GM23338 (cell line): ENCODE data around the gene CHMP4B. TPM values are rescaled to one million over a fixed set of nuclear protein-coding genes. Genes with fewer than 3 reads are reported as not detected.

Source experiments
- ATAC-seq: fragments of 200-7000 bp; cut with Tn5 transposase; 3 replicates; pipeline ENCODE4 v1.9.1; 2020
- DNase-seq: peaks from one replicate; pipeline ENCODE4 v3.0.0-alpha.2; 2015; ENCODE audit warnings: low spot score
- H2AFZ ChIP-seq: fragments of 200-600 bp; sonication (generic); 2 replicates; pipeline ENCODE4 v1.8.0; 2016; ENCODE audit warnings: antibody characterized with exemption, mild to moderate bottlenecking, moderate library complexity
- H3F3A ChIP-seq: fragments of 200-600 bp; sonication (generic); replicated peaks from 2 replicates; pipeline ENCODE4 v1.8.0; 2017; ENCODE audit warnings: antibody characterized with exemption, mixed run types, low read depth
- H3K27ac ChIP-seq: fragments of 200-600 bp; sonication (generic); 2 replicates; pipeline ENCODE4 v1.6.1; 2016; ENCODE audit warnings: low read depth
- H3K27me3 ChIP-seq: fragments of 200-600 bp; sonication (generic); 2 replicates; pipeline ENCODE4 v1.8.0; 2016; ENCODE audit warnings: mild to moderate bottlenecking, mixed run types, moderate library complexity; ENCODE audit not compliant: insufficient read depth
- H3K36me3 ChIP-seq: fragments of 200-600 bp; sonication (generic); 2 replicates; pipeline ENCODE4 v1.8.0; 2016; ENCODE audit warnings: mild to moderate bottlenecking; ENCODE audit not compliant: insufficient read depth
- H3K4me1 ChIP-seq: fragments of 200-600 bp; sonication (generic); 2 replicates; pipeline ENCODE4 v1.8.0; 2016; ENCODE audit warnings: mild to moderate bottlenecking, moderate library complexity; ENCODE audit not compliant: insufficient read depth
- H3K4me2 ChIP-seq: fragments of 200-600 bp; sonication (generic); 2 replicates; pipeline ENCODE4 v1.7.1; 2017; ENCODE audit warnings: mixed run types
- H3K4me3 ChIP-seq: fragments of 200-600 bp; sonication (generic); 2 replicates; pipeline ENCODE4 v1.6.1; 2016; ENCODE audit warnings: mixed run types
- H3K79me2 ChIP-seq: fragments of 200-600 bp; sonication (generic); replicated peaks from 2 replicates; pipeline ENCODE4 v1.8.0; 2017; ENCODE audit warnings: mild to moderate bottlenecking; ENCODE audit not compliant: insufficient read depth
- H3K9me2 ChIP-seq: fragments of 200-600 bp; sonication (generic); 2 replicates; pipeline ENCODE4 v1.8.0; 2017; ENCODE audit not compliant: insufficient read depth
- H4K20me1 ChIP-seq: fragments of 200-600 bp; sonication (generic); replicated peaks from 2 replicates; pipeline ENCODE4 v1.8.0; 2017; ENCODE audit warnings: mild to moderate bottlenecking; ENCODE audit not compliant: insufficient read depth
- H3K27ac Mint-ChIP-seq: 2 replicates; pipeline ENCODE4 v1.8.0; 2020; ENCODE audit warnings: inconsistent platforms, mild to moderate bottlenecking, moderate library complexity, mixed read lengths
- H3K27me3 Mint-ChIP-seq: 3 replicates; pipeline ENCODE4 v1.8.0; 2022; ENCODE audit warnings: low read depth, mild to moderate bottlenecking, moderate library complexity, mixed read lengths, inconsistent platforms; ENCODE audit not compliant: insufficient read depth, poor library complexity
- H3K36me3 Mint-ChIP-seq: 3 replicates; pipeline ENCODE4 v1.8.0; 2021; ENCODE audit warnings: low read depth, mild to moderate bottlenecking, inconsistent platforms, moderate library complexity, mixed read lengths
- H3K4me1 Mint-ChIP-seq: 3 replicates; pipeline ENCODE4 v1.8.0; 2020; ENCODE audit warnings: mild to moderate bottlenecking, inconsistent platforms, mixed read lengths
- H3K4me3 Mint-ChIP-seq: 3 replicates; pipeline ENCODE4 v1.8.0; 2021; ENCODE audit warnings: moderate library complexity, mild to moderate bottlenecking, inconsistent platforms, mixed read lengths
- H3K9me3 Mint-ChIP-seq: 3 replicates; pipeline ENCODE4 v1.8.0; 2020; ENCODE audit warnings: moderate library complexity, mild to moderate bottlenecking, inconsistent platforms, mixed read lengths
- CREB1 ChIP-seq: fragments of 250-450 bp; sonication (Bioruptor Pico); IDR thresholded peaks from 2 replicates; pipeline ENCODE4 v1.5.0; 2020; ENCODE audit warnings: low read depth, mild to moderate bottlenecking, moderate library complexity
- CTCF ChIP-seq, 2 experiments: fragments of 200-600 bp in 1 of 2; sonication (generic) in 1 of 2; conservative IDR thresholded peaks; 2 replicates each; pipeline versions ENCODE4 v1.5.1 to v1.6.1; 2016 to 2017; ENCODE audit warnings: antibody characterized with exemption in 2 of 2, low read depth in 2 of 2, mild to moderate bottlenecking in 2 of 2, moderate library complexity in 1 of 2
- ETS1 ChIP-seq: IDR thresholded peaks from 2 replicates; pipeline ENCODE4 v1.6.1; 2016; ENCODE audit warnings: antibody characterized with exemption
- EZH2 ChIP-seq: fragments of 200-600 bp; sonication (generic); IDR thresholded peaks from one replicate; pipeline ENCODE4 v1.8.0; 2017; ENCODE audit warnings: antibody characterized with exemption, mild to moderate bottlenecking, low read depth; ENCODE audit not compliant: unreplicated experiment
- EZH2phosphoT487 ChIP-seq: fragments of 200-600 bp; sonication (generic); IDR thresholded peaks from one replicate; pipeline ENCODE4 v1.8.1; 2018; ENCODE audit warnings: antibody characterized with exemption; ENCODE audit not compliant: unreplicated experiment
- NANOG ChIP-seq: IDR thresholded peaks from 2 replicates; pipeline ENCODE4 v1.6.1; 2016; ENCODE audit warnings: antibody characterized with exemption, borderline replicate concordance
- POLR2AphosphoS5 ChIP-seq: IDR thresholded peaks from 2 replicates; pipeline ENCODE4 v1.6.1; 2016; ENCODE audit warnings: antibody characterized with exemption, low read depth
- ZNF114 ChIP-seq: fragments of 250-450 bp; sonication (Bioruptor Pico); IDR thresholded peaks from 2 replicates; pipeline ENCODE4 v1.5.0; 2020; ENCODE audit warnings: mild to moderate bottlenecking, moderate library complexity
- ZNF462 ChIP-seq: fragments of 250-450 bp; sonication (Bioruptor Pico); IDR thresholded peaks from 2 replicates; pipeline ENCODE4 v1.5.0; 2020; ENCODE audit warnings: mild to moderate bottlenecking, moderate library complexity
- polyA plus RNA-seq: library from polyadenylated mRNA; unstranded; fragments of >200 nt; fragmentation: Nextera tagmentation; extraction: Ambion mirVana; gene quantifications from 2 replicates; pipeline ENCODE4 v1.2.1, GENCODE V29; 2016
- total RNA-seq: library from RNA; depleted of rRNA; stranded (reverse); fragments of >200 nt; shearing (Covaris generic); gene quantifications from 2 replicates; pipeline ENCODE4 v1.2.3, GENCODE V29; 2014

The CHMP4B gene
- total and polyA plus RNA-seq, 2 experiments from 2014 or later = 14.5 to 49.3 TPM

GRCh38 chr20:33783256-33783655 lies 27.9 kb upstream of the CHMP4B start (continued):
- TF ChIP-seq ZNF462 (CRISPR knock-in tag) (no peak), CREB1 (CRISPR knock-in tag) (no peak), POLR2AphosphoS5 (no peak), EZH2 (no peak), NANOG (no peak), CTCF (conservative IDR thresholded peaks at IDR 0.05; ENCODE audit: low read depth in 2 of 2) (no peak), ZNF114 (no peak)

GRCh38 chr20:33783818-33784217 lies 27.3 kb upstream of the CHMP4B start:
- H3F3A ChIP-seq = no peaks in the 10 kb centered on the region
- H3K36me3 ChIP-seq = no peaks in the 10 kb centered on the region
- H3K4me1 Mint-ChIP-seq = no peaks in the 10 kb centered on the region
- no peaks in the 10 kb centered on the region for H4K20me1 ChIP-seq
- H3K4me3 Mint-ChIP-seq = no peak overlapping the region
- no peaks in the 10 kb centered on the region for H3K27me3 ChIP-seq
- H3K9me2 ChIP-seq = no peaks in the 10 kb centered on the region
- no peak overlapping the region for H3K27ac ChIP-seq
- H3K9me3 Mint-ChIP-seq = no peaks in the 10 kb centered on the region
- H3K4me2 ChIP-seq = no peak overlapping the region
- no peaks in the 10 kb centered on the region; the same call in 2 of the 3 replicates for H3K36me3 Mint-ChIP-seq
- no peak overlapping the region for H2AFZ ChIP-seq
- ATAC-seq (no peak), DNase-seq (no peak)
- no peaks in the 10 kb centered on the region for H3K4me1 ChIP-seq
- no peak overlapping the region for H3K27ac Mint-ChIP-seq
- H3K79me2 ChIP-seq = no peaks in the 10 kb centered on the region
- H3K4me3 ChIP-seq = no peak overlapping the region
- H3K27me3 Mint-ChIP-seq = peaks cover 11% of the 10 kb centered on the region
- TF ChIP-seq EZH2 (no peak), EZH2phosphoT487 (no peak), NANOG (no peak), ETS1 (no peak)
